Right atrium auricular region (tissue), 2 donors: ENCODE results near the gene MRPS12. TPM values are rescaled to one million over a fixed set of nuclear protein-coding genes. Genes with fewer than 3 reads are reported as not detected.

Experiments
- DNase-seq: peaks from one replicate; pipeline ENCODE4 v3.0.0-alpha.2; 2019; ENCODE audit warnings: low spot score
- H3K27ac ChIP-seq, 2 donors: fragments of 200-600 bp; sonication (generic); 1 replicate in 1 of 2; 2 replicates in 1 of 2; pipeline ENCODE4 v1.5.1; 2016 to 2019
- H3K27me3 ChIP-seq, 2 donors: fragments of 200-600 bp; sonication (generic); one replicate each; pipeline versions ENCODE4 v1.5.1 to v1.6.0; 2017 to 2019
- H3K36me3 ChIP-seq: fragments of 200-600 bp; sonication (generic); one replicate; pipeline ENCODE4 v1.5.1; 2016
- H3K4me1 ChIP-seq, 2 donors: fragments of 200-600 bp; sonication (generic); one replicate each; pipeline versions ENCODE4 v1.5.1 to v1.6.0; 2017 to 2019
- H3K4me3 ChIP-seq, 2 donors: fragments of 200-600 bp; sonication (generic); 1 replicate in 1 of 2; 2 replicates in 1 of 2; pipeline ENCODE4 v1.5.1; 2017 to 2019; ENCODE audit warnings: mild to moderate bottlenecking in 1 of 2, moderate library complexity in 1 of 2
- H3K9me3 ChIP-seq, 2 donors: fragments of 200-600 bp; sonication (generic); one replicate each; pipeline ENCODE4 v1.5.1; 2019
- CTCF ChIP-seq, 2 donors: fragments of 200-600 bp; sonication (generic); IDR thresholded peaks; one replicate each; pipeline ENCODE4 v1.5.1; 2019; ENCODE audit warnings: antibody characterized with exemption in 2 of 2
- total RNA-seq, 2 donors: library from RNA; depleted of rRNA; stranded (reverse); fragments of >200 nt; gene quantifications; one replicate each; pipeline ENCODE4 v1.1.0, GENCODE V29; 2016

The MRPS12 gene
- total RNA-seq, 2 donors from 2014 or later, result 39.5 to 58.7 TPM

GRCh38 chr19:38977445-38978325, 46.9 kb downstream of the MRPS12 start:
- Histone ChIP-seq H3K36me3 (no peaks in the 10 kb centered on the region), H3K4me3 (no peak overlapping the region), H3K4me1 (peaks cover 0 to 21% of the 10 kb centered on the region in 2 donors), H3K27me3 (no peaks in the 10 kb centered on the region), H3K27ac (no peak overlapping the region), H3K9me3 (no peaks in the 10 kb centered on the region)
- no peak for TF ChIP-seq CTCF (IDR thresholded peaks at IDR 0.05)
- no peak for DNase-seq

DNA sequence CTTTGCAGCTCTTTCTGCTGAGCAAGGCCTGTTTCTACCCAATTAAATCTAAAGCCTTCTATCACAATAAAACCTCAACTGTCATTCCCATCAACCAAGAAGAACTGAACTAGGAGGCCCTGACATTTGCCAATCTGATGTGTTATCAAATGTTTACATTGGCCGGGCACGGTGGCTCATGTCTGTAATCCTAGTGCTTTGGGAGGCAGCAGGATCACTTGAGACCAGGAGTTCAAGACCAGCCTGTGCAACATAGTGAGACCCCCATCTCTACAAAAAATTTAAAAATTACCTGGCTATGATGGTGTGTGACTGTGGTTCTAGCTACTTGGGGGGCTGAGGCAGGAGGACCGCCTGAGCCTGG, 47.6 kb downstream of the MRPS12 start:
- no peak for TF ChIP-seq CTCF (IDR thresholded peaks at IDR 0.05)
- Histone ChIP-seq H3K4me3 (no peak overlapping the region), H3K4me1 (peaks cover 0 to 21% of the 10 kb centered on the region in 2 donors), H3K27me3 (no peaks in the 10 kb centered on the region), H3K27ac (no peak overlapping the region), H3K36me3 (no peaks in the 10 kb centered on the region), H3K9me3 (no peaks in the 10 kb centered on the region)
- no peak for DNase-seq

DNA sequence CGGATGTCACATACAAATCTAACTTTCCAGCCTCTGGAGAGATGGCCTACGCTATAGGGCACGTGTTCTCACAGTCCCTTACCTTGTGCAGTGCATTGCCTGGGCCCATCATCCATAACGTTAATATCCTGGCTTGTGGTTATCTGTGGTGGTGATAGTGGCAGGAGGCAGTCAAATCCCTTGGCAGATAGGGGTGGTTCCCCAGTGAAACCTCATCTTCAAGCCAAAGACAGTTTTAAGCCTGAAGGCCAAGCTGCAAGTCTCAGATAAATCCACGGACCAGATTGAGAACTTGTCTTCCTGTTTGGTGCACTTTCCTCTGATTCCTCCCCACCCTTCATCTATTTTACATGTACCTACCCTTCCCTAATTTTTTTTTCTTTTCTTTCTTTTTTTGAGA, 49.1 kb downstream of the MRPS12 start:
- H3K4me1 ChIP-seq, result peaks cover 0 to 12% of the 10 kb centered on the region in 2 donors
- H3K27ac ChIP-seq, result no peak overlapping the region
- H3K36me3 ChIP-seq, result no peaks in the 10 kb centered on the region
- no peaks in the 10 kb centered on the region for H3K9me3 ChIP-seq
- DNase-seq, result no peak
- no peak overlapping the region for H3K4me3 ChIP-seq
- no peak for TF ChIP-seq CTCF (IDR thresholded peaks at IDR 0.05)
- H3K27me3 ChIP-seq, result no peaks in the 10 kb centered on the region

DNA sequence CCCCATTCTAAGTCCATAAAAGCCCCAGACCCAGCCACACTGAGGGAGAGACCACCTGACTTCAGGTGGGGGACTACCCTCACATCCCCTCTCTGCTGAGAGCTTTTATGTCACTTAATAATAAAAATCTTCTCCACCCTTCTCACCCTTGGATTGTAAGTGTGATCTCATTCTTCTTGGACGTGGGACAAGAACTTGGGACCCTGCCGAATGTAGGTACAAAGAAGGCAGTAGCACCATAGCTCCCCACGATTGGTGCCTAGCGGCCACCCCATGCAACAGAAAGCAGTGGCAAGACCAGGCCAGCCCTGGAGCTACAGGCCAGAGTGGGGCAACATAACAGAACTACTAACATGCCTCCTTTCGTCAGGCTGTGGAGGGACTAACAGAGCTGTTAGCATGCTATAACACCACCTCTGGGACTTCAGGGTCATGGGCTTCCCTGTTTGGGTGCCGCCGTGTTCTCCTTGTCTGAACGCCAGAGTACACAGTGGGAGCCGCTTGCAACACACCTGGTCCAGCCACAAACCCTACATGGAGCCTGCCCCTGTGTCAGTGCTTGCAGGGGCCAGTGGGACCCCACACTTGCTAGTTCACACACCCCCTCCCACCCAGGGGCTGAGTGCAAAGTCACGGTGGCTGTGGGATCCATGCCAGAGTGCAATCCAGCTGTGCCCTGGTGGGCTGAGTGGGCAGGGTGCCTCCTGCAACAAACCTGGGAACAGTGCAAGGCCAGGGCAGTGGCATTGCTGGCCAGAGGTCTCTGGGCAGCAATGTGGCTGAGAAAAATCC, 50.0 kb downstream of the MRPS12 start:
- no peaks in the 10 kb centered on the region for H3K27me3 ChIP-seq
- peaks cover 0 to 5% of the 10 kb centered on the region in 2 donors for H3K9me3 ChIP-seq
- no peak overlapping the region for H3K4me3 ChIP-seq
- TF ChIP-seq CTCF (IDR thresholded peaks at IDR 0.05), result no peak
- DNase-seq, result no peak
- no peak overlapping the region for H3K27ac ChIP-seq
- H3K36me3 ChIP-seq, result no peaks in the 10 kb centered on the region
- peaks cover 0 to 11% of the 10 kb centered on the region in 2 donors for H3K4me1 ChIP-seq

Other genes starting within 250 kb of the MRPS12 start
- gene CAPN12, start 186.5 kb upstream of the MRPS12 start, total RNA-seq, result under 1 TPM; 0.74 to 0.90 TPM
- gene LGALS7, start 157.4 kb upstream of the MRPS12 start, total RNA-seq, result not detected
- gene LGALS7B, start 141.7 kb upstream of the MRPS12 start, total RNA-seq, result 1 to 10 TPM in 1 of 2 donors, not detected in 1; 1.8 TPM
- gene LGALS4, start 118.0 kb upstream of the MRPS12 start, total RNA-seq, result under 1 TPM in 1 of 2 donors, not detected in 1; 0.67 TPM
- gene ECH1, start 99.2 kb upstream of the MRPS12 start, total RNA-seq, result 100 to 1,000 TPM; 309 to 329 TPM
- gene HNRNPL, start 81.0 kb upstream of the MRPS12 start, total RNA-seq, result 100 to 1,000 TPM; 102 to 115 TPM
- 1 to 10 TPM; 3.3 to 5.5 TPM for gene RINL, start 52.7 kb upstream of the MRPS12 start, total RNA-seq
- gene SIRT2, start 31.3 kb upstream of the MRPS12 start, total RNA-seq, result 100 to 1,000 TPM in 1 of 2 donors, 10 to 100 TPM in 1; 91.5 to 170 TPM
- gene NFKBIB, start 31.0 kb upstream of the MRPS12 start, total RNA-seq, result 10 to 100 TPM; 13.3 to 29.2 TPM
- gene CCER2, start 18.8 kb upstream of the MRPS12 start, total RNA-seq, result not detected
- 10 to 100 TPM; 13.7 to 24.3 TPM for gene SARS2, start 181 bp upstream of the MRPS12 start, total RNA-seq
- gene FBXO17, start 44.8 kb downstream of the MRPS12 start, total RNA-seq, result 10 to 100 TPM in 1 of 2 donors, 1 to 10 TPM in 1; 5.7 to 13.1 TPM
- gene FBXO27, start 101.6 kb downstream of the MRPS12 start, total RNA-seq, result 1 to 10 TPM; 5.1 to 7.2 TPM
- not detected for gene ACP7, start 153.4 kb downstream of the MRPS12 start, total RNA-seq
- gene PAK4, start 194.8 kb downstream of the MRPS12 start, total RNA-seq, result 10 to 100 TPM; 11.2 to 13.7 TPM